PC-3 (cell line): ENCODE measurements around the gene ASTN2. TPM values are rescaled to one million over a fixed set of nuclear protein-coding genes. Genes with fewer than 3 reads are reported as not detected.

Source experiments
- ATAC-seq: fragments of 200-7000 bp; cut with Tn5 transposase; 2 replicates; pipeline ENCODE4 v1.9.1; 2020; ENCODE audit warnings: mild to moderate bottlenecking, moderate library complexity
- BruUV-seq: library from RNA; stranded (reverse); fragments of 400-500 nt; replicated peaks from 2 replicates; lab custom pipeline; 2021; lab: Mats Ljungman, UMichigan
- CTCF ChIA-PET: fragments of 300-600 bp; sonication (Branson Sonifier 250); formaldehyde crosslinking; loops from one replicate; lab custom pipeline; 2022; ENCODE audit warnings: antibody characterized with exemption; lab: Charles Lee
- POLR2A ChIA-PET: fragments of 300-600 bp; sonication (Branson Sonifier 250); formaldehyde crosslinking; loops from one replicate; lab custom pipeline; 2022; ENCODE audit warnings: antibody characterized with exemption; ENCODE audit not compliant: unreplicated experiment; lab: Charles Lee
- DNase-seq: peaks from one replicate; pipeline ENCODE4 v3.0.0-alpha.2; 2015
- H2AFZ ChIP-seq: fragments of 300-600 bp; sonication (generic); 2 replicates; pipeline ENCODE4 v1.6.0; 2016; ENCODE audit warnings: antibody characterized with exemption, low read length
- H3F3A ChIP-seq: fragments of 300-600 bp; sonication (generic); one replicate; pipeline ENCODE4 v1.6.0; 2017; ENCODE audit warnings: antibody characterized with exemption, low read length, control low read depth, mild to moderate bottlenecking; ENCODE audit not compliant: unreplicated experiment
- H3K27ac ChIP-seq: fragments of 300-600 bp; sonication (generic); 2 replicates; pipeline ENCODE4 v1.5.1; 2016; ENCODE audit warnings: mild to moderate bottlenecking, low read length
- H3K27me3 ChIP-seq: fragments of 300-600 bp; sonication (generic); 2 replicates; pipeline ENCODE4 v1.6.1; 2016; ENCODE audit warnings: low read length, mixed read lengths
- H3K36me3 ChIP-seq: fragments of 300-600 bp; sonication (generic); 2 replicates; pipeline ENCODE4 v1.6.1; 2016; ENCODE audit warnings: low read depth, mixed run types, low read length, mixed read lengths
- H3K4me1 ChIP-seq: fragments of 300-600 bp; sonication (generic); 2 replicates; pipeline ENCODE4 v1.5.1; 2016; ENCODE audit warnings: low read length; ENCODE audit not compliant: insufficient read depth
- H3K4me2 ChIP-seq: fragments of 300-600 bp; sonication (generic); 2 replicates; pipeline ENCODE4 v1.6.0; 2016; ENCODE audit warnings: low read length
- H3K4me3 ChIP-seq: fragments of 300-600 bp; sonication (generic); 2 replicates; pipeline ENCODE4 v1.5.1; 2016; ENCODE audit warnings: mild to moderate bottlenecking, low read length, mixed read lengths
- H3K79me2 ChIP-seq: fragments of 300-600 bp; sonication (generic); 2 replicates; pipeline ENCODE4 v1.6.1; 2017; ENCODE audit warnings: low read length, mixed read lengths
- H3K9ac ChIP-seq: fragments of 300-600 bp; sonication (generic); 2 replicates; pipeline ENCODE4 v1.6.0; 2016; ENCODE audit warnings: mild to moderate bottlenecking, low read length
- H3K9me2 ChIP-seq: fragments of 300-600 bp; sonication (generic); replicated peaks from 2 replicates; pipeline ENCODE4 v1.6.1; 2016; ENCODE audit warnings: mixed run types, low read length, mixed read lengths
- H3K9me3 ChIP-seq: fragments of 300-600 bp; sonication (generic); 2 replicates; pipeline ENCODE4 v1.6.1; 2016; ENCODE audit warnings: low read length, mixed read lengths
- H4K20me1 ChIP-seq: fragments of 300-600 bp; sonication (generic); 2 replicates; pipeline ENCODE4 v1.6.1; 2016; ENCODE audit warnings: low read length, mixed read lengths
- EZH2 ChIP-seq: fragments of 300-600 bp; sonication (generic); IDR thresholded peaks from one replicate; pipeline ENCODE4 v1.6.1; 2017; ENCODE audit warnings: antibody characterized with exemption, mild to moderate bottlenecking, low read length; ENCODE audit not compliant: unreplicated experiment
- EZH2phosphoT487 ChIP-seq: fragments of 300-600 bp; sonication (generic); IDR thresholded peaks from 2 replicates; pipeline ENCODE4 v1.6.1; 2018; ENCODE audit warnings: mild to moderate bottlenecking, antibody characterized with exemption, low read length, borderline replicate concordance
- intact Hi-C: fragments of 100-400 bp; cut with micrococcal nuclease; formaldehyde crosslinking; loops from 2 replicates; pipeline ENCODE4 v1.9.0; 2023
- total RNA-seq: library from RNA; depleted of rRNA; stranded (reverse); fragments of >200 nt; gene quantifications from 2 replicates; pipeline ENCODE4 v1.2.3, GENCODE V29; 2014
- TF ChIP-seq, protein P1 (sequence below): fragments of 300-600 bp; sonication (generic); conservative IDR thresholded peaks from 2 replicates; pipeline ENCODE4 v1.5.1; 2017; ENCODE audit warnings: antibody characterized with exemption, low read depth, mild to moderate bottlenecking, low read length

ASTN2 gene
- total RNA-seq, 1 experiment from 2014 or later = 3.5 TPM

DNA sequence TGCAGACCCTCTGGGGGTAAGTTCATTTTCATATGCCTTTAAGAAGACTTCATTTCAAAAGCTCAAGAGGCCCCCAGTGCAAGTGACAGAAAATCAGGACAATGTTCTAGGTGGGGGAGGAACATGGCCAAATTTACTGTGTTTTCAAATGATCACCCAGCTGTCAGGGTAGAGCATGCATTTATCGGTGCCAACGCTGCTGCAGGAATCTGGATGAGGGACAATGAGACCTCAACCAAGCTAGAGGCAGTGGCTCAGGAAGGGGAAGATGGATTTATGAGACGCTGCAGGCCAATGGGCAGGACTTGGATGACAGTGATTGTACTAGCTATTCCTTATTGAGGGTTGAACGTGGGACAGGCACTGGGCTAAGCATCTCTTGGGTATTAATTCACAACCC is 278.4 kb downstream of the ASTN2 start:
- Histone ChIP-seq H3K9ac (no peak overlapping the region), H2AFZ (no peak overlapping the region), H3K27me3 (no peaks in the 10 kb centered on the region), H3F3A (no peaks in the 10 kb centered on the region), H3K79me2 (no peaks in the 10 kb centered on the region), H3K9me3 (no peaks in the 10 kb centered on the region), H3K9me2 (no peaks in the 10 kb centered on the region), H4K20me1 (no peaks in the 10 kb centered on the region), H3K4me1 (no peaks in the 10 kb centered on the region), H3K36me3 (no peaks in the 10 kb centered on the region), H3K4me3 (no peak overlapping the region), H3K27ac (no peak overlapping the region), H3K4me2 (no peak overlapping the region)
- POLR2A ChIA-PET = no interaction called here
- intact Hi-C loops = no loop called here
- no peak for ATAC-seq
- no peak for DNase-seq
- TF ChIP-seq, protein P1, sequence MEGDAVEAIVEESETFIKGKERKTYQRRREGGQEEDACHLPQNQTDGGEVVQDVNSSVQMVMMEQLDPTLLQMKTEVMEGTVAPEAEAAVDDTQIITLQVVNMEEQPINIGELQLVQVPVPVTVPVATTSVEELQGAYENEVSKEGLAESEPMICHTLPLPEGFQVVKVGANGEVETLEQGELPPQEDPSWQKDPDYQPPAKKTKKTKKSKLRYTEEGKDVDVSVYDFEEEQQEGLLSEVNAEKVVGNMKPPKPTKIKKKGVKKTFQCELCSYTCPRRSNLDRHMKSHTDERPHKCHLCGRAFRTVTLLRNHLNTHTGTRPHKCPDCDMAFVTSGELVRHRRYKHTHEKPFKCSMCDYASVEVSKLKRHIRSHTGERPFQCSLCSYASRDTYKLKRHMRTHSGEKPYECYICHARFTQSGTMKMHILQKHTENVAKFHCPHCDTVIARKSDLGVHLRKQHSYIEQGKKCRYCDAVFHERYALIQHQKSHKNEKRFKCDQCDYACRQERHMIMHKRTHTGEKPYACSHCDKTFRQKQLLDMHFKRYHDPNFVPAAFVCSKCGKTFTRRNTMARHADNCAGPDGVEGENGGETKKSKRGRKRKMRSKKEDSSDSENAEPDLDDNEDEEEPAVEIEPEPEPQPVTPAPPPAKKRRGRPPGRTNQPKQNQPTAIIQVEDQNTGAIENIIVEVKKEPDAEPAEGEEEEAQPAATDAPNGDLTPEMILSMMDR = no peak
- TF ChIP-seq EZH2phosphoT487 (no peak), EZH2 (no peak)
- CTCF ChIA-PET = no interaction called here
- no TSS peak for BruUV-seq

DNA sequence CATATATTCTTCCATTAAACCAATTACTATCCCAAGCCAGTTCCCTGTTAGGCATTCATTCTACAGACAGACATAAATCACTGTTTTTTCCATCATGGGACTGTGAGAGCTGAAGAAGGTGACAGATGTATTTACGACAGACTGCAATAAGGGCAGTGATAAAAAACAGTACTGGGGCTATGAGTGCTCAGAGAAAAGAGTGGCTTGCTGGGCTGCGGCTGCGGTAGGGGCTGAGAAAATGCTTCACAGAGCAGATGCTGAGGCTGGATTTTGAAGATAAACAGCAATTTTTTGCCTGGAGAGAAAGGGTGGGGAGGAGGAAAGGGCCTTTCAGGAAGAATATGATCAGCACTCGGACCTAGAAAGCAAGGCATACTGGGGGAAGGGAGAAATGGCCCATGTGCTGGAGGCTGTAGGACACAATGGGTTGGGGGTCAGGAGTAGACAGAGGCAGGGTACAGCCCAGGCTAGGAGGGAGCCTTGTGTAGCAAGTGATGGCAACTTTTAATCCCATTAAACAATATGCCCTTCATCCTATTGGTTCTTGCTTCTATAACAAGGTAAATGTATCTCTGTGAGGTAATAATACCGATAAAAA is 279.3 kb downstream of the ASTN2 start:
- H3K9me3 ChIP-seq = no peaks in the 10 kb centered on the region
- H3K4me3 ChIP-seq = no peak overlapping the region
- no peak overlapping the region for H2AFZ ChIP-seq
- DNase-seq (no peak), ATAC-seq (no peak)
- TF ChIP-seq EZH2 = no peak
- TF ChIP-seq, protein P1 = no peak
- TF ChIP-seq EZH2phosphoT487 = no peak
- H3K4me1 ChIP-seq = no peaks in the 10 kb centered on the region
- no peaks in the 10 kb centered on the region for H3K27me3 ChIP-seq
- BruUV-seq = no TSS peak
- POLR2A ChIA-PET = no interaction called here
- H3K36me3 ChIP-seq = no peaks in the 10 kb centered on the region
- H3K4me2 ChIP-seq = no peak overlapping the region
- H3K27ac ChIP-seq = no peak overlapping the region
- H4K20me1 ChIP-seq = no peaks in the 10 kb centered on the region
- intact Hi-C loops = no loop called here
- CTCF ChIA-PET = no interaction called here
- no peaks in the 10 kb centered on the region for H3F3A ChIP-seq
- H3K79me2 ChIP-seq = no peaks in the 10 kb centered on the region
- H3K9me2 ChIP-seq = no peaks in the 10 kb centered on the region
- H3K9ac ChIP-seq = no peak overlapping the region

DNA sequence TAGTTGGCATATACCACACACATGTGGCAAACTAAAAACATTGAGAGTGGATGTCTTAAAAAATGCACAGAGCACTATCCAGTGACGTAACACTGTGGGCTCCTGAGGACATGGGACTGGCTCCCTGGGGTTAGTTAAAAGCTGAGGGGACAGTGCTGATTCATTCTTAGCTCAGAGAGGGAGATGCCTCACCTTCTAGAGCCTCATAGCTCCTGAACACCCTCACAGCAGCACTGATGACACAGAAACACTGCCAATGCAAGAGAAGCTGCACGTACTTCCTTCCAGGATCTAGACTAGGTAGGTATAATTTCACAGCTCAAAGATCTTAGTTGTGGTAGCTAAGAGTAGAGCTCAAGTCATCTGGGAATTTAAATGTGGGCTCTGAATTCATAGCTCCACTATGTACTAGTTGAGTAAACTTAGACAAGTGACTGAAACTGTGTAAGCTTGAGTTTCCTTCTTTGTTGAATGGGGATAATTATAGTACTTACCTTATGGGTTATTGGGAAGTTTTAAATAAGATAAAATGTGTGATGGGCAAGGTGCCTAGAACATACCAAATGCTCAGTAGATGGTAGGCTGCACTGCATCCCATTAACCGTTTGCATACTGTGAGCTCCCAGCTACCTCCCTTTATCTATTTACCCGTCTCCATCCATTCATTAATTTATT is 279.9 kb downstream of the ASTN2 start:
- intact Hi-C loops = no loop called here
- Histone ChIP-seq H3K79me2 (no peaks in the 10 kb centered on the region), H3K36me3 (no peaks in the 10 kb centered on the region), H2AFZ (no peak overlapping the region), H3K4me2 (no peak overlapping the region), H3K9ac (no peak overlapping the region), H3K9me3 (no peaks in the 10 kb centered on the region), H3K27me3 (no peaks in the 10 kb centered on the region), H3K4me1 (no peaks in the 10 kb centered on the region), H3K27ac (no peak overlapping the region), H3F3A (no peaks in the 10 kb centered on the region), H3K9me2 (no peaks in the 10 kb centered on the region), H4K20me1 (no peaks in the 10 kb centered on the region), H3K4me3 (no peak overlapping the region)
- BruUV-seq = no TSS peak
- ChIA-PET CTCF (no interaction called here), POLR2A (no interaction called here)
- no peak for DNase-seq
- ATAC-seq = no peak
- TF ChIP-seq EZH2 (no peak), EZH2phosphoT487 (no peak)
- TF ChIP-seq, protein P1 = no peak
